Hematopoietic multipotent progenitor cell treated with erythropoietin and hydrocortisone succinate and interleukin-3 and kit ligand, for 17 days (in vitro differentiated cells): Measurements from ENCODE around the gene OOSP4A.

ENCODE experiments used
- DNase-seq: peaks from one replicate; pipeline ENCODE4 v3.0.0-alpha.2; 2015; ENCODE audit warnings: low spot score

Gene OOSP4A

DNA sequence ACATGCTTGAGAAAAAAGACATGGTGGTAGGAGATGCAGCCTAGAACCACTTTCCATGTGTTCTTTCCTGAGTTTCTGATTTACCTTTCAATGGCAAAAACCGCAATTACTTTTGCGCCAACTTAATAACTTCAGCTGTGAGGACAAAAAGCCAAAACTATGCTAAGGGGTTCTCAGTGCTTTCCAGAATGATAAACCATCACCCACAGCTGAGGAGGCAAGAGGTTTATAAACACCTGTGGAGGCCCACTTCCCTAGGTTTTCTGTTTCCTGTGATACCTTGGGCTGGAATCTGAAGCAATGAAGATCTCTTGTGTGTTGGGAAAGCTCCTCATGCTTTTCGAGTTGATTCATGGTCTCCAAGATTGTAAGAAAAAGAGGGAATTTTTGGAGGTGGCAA lies at the start of gene OOSP4A:
TSS of gene OOSP4A (plus strand) at position 301 of the 400 bp plus-strand sequence. CDS start at position 301, 0 bp downstream.
- no peak for DNase-seq

DNA sequence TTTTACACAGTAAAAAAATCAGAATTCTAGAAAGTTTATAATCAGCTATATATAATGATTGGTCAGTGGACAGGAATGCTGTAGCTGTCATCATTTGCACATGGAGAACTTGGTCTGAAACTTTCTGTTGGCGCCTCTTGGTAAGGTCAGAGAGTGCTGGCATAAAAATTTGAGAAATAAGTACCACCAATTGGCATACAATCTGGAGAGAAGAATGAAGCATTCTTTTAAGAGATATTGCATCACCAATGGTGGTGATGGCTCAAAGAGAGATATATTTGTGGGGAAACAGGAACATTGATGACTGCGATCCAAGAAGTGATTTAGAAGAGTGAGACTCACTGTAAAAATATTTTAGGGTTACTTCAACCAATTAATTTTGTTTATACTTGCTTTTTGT lies 45.4 kb upstream of the OOSP4A start:
- no peak for DNase-seq

DNA sequence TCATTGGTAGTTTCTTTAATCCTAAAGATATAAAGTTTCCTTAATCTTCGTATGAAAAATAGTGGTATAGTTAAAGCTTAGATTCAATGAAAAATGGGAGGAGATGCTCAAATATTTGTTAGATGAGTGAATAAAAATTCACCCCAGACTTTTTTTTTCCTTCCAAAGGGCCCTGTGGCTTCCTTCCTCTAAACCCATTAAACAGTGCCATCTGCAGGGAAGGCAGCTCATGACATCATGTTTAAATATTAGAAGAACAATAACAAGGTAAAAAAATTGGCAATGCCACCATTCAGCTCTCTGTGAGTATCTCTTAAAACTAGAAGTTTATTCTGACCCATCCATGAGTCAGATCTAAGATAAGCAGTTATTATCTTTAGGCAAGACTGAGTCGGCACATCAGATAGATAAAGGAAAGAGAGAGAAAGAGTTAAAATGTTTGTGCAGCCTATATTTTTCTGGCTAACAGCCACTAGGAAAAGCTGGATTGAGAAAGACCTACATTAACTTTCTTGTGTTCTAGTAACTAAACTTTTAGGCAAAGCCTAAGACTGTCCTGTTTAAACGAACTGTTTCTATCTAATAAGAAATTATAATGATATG lies 44.7 kb upstream of the OOSP4A start:
- DNase-seq: no peak

DNA sequence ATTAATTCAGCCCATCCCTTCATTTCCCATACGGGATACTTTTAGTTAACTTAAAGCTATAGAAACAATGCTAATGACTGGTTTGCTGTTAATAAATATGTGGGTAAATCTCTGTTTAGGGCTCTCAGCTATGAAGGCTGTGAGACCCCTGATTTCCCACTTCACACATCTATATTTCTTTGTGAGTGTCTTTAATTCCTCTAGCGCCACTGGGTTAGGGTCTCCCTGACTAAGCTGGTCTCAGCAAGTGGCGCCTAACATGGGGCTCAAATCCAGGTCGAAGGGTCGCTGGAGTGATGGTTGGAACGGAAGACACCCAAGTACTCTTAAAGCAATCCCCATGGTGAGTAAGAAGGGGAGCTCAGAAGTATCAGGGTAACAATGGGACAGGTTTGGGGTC lies 40.0 kb upstream of the OOSP4A start:
- no peak for DNase-seq

DNA sequence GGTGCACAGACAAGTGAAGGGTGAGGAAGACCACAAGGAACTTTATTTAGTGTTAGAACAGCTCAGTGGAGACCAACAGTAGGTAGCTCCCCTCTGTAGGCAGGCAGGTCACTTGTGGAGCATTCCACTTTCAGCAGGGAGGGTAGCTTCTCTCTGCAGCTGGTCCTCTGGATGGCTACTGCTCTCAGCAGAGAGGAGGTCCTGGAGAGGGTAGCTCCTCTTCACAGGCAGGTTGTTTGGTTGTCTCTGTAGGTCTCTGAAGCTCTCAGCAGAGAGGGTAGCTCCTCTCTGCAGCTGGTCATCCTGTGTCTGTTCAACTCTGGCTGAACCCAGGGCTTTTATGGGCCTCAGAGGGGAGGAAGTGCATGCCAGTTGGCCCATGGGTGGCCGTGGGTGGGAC lies 32.1 kb upstream of the OOSP4A start:
- DNase-seq: no peak

DNA sequence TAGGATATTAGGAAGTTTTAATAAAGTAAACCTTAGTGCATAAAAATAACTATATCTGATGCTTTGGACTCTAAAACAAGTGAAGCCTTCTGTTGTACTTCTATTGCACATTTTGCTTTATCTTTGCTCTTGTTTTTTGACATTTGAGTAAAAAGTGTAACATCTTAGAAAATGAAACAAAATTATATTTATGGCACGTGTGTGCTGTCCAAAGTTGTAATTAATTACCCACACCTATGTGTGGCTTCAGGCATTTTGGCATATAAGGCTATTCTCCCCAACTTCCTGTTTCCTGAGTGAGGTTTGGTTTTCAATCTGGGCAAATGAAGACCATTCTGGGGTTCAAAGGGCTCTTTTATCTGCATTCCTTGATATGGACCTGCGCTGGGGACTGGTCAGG lies 25.7 kb upstream of the OOSP4A start, which contains the start of gene OOSP1:
TSS of gene OOSP1 (plus strand) at position 301 of the 400 bp plus-strand sequence. CDS start at position 324, 23 bp downstream.
- DNase-seq: no peak

DNA sequence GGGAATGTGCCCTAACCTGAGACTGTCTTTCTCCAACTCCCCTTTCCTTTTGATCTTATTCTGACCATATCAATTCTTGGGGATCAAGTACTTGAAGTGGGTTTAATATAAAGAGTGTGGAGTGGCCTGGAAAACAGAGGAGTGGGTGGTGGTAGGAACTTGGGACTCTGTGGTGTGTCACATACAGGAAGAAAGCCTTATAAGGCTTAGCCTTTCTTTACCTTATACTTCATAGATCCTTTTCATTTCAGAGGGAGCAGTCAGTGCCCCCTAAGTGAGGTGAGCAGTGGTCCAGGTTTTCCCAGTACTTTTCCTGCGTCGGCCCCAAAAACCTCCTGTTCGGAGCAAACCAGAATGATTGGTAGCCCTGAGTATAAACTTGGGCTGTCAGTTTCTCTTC lies 25.1 kb upstream of the OOSP4A start:
- DNase-seq: no peak

DNA sequence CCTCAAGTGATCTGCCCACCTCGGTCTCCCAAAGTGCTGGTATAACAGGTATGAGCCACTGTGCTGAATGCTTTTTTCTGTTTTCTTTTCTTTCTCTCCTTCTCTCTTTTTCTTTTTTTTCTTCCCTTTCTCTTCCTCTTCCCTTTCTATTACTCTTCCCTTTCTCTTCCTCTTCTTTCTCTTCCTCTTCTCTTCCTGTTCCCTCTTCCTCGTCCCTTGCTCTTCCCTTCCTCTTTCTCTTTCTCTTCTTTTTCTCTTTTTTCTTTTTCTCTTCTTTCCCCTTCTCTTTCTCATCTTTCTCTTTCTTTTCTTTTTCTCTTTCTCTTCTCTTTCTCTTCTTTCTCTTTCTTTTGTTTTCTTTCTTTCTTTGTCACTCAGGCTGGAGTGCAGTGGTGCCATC lies 24.4 kb upstream of the OOSP4A start:
- DNase-seq: no peak

DNA sequence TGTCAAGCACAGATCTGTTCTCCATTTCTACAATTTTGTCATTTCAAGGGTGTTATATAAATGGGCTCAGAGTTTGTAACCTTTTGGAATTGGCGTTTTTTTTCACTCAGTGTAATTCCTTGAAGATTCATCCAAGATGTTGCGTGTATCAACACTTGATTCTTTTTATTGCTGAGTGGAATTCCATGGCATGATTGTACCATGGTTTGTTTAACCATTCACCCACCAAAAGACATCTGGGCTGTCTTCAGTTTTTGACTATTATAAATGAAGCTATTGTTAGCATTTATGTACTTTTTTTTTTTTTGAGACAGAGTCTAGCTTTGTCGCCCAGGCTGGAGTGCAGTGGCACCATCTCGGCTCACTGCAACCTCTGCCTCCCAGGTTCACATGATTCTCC lies 22.7 kb upstream of the OOSP4A start:
- no peak for DNase-seq

DNA sequence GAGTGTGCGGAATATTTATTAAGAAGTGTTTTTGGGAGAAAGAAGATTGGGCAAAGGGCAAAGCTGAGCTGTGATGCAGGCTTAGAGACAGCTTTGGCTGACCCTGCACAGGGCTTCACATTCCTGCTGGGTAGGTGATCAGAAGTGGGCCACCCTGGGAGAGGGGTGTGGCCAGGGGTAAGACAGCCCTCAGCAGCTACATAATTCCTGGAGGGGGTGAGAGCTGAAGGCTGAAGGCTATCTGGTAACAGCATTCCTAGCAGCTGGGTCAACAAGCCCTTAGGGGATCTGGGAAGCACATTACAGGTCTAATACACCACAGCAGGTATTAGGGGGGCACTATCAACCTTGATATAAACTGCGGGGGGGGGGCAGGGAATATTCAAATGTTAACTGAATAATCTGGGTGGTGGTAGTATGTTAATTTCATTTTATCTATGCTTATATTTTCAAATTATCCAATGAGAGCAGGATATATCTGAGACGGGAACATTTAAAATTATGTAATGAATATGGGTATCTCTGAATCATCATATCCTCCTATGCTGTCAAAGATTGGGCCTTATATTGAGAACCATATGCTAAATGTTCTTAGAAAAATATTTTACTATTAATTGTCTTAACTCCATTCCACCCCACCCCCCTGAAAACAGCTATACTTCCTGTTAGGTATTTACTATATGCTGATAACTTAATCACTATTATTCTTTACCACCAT lies 19.7 kb upstream of the OOSP4A start:
- no peak for DNase-seq

DNA sequence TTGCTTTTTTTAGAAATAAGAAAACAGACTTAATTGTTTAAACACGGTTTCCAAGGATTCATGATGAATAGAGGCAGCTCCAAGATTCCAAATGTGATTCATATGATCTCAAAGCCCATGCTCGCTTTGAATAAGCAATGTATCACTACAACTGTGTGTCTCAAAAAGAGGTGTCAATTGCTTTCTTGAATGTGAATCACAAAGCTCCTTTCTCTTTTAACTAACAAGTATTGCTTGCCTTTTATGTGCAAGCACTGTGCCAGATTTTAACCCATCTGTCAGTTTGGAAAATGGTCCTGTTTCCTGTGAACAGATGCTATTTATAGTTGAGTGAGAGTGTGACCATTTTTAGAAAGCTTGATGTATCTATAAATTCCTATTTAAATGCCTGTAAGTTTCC lies 19.1 kb upstream of the OOSP4A start:
- no peak for DNase-seq

DNA sequence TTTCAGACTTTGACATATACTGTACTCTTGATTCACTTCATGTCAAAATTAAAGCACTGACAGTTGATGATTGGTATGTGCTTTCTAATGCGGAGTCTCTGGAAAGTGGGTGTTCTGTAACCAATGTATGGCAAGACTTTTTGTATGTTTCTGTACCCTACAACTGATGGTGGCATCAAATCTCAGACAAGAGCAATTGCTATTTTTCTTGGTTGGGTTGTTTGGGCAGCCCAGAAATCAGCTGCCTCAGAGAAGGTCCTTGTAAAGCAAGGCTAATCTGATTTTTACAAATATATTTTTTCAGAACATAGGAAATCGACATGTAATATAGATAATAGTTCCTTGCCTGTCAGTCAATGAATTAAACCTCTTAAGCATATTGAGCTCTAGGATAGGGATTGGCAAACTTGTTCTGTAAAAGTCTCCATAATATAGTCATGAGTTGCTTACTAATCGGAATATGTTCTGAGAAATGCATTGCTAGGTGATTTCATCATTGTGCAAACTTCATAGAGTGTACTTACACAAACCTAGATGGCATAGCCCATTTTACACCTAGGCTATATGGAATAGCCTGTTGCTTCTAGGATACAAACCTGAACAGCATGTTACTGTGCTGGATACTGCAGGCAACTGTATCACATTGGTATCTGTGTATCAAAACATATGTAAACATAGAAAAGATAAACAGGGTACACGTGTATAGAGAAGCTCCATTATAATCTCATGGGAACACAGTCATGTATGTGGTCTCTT lies 10.2 kb upstream of the OOSP4A start:
- no peak for DNase-seq

DNA sequence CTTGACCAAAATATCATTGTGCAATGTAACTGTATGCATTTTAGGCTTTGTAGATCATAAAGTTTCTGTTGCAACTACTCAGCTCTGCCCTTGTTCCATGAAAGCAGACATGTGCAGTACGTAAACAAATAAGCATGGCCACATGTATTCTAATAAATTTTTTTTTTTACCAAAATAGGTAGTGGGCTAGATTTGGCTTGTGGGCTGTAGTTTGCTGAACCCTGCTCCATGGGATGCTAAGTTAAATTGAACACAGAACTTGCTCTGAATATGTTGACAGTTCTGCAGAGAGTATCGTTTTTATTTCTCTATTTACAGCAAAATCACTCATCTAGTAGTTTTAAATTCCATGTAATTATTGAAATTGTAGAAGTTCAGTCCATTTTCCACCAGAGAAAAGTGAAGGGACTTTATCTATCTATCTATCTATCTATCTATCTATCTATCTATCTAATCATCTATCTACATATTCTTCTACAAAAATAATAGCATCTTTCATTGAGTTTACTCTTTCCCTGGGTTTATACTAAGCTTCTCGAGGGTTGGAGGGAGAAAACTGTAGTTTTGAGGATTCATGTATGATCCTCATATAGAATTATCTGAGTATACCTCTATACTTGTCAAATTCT lies 9.5 kb upstream of the OOSP4A start:
- DNase-seq: no peak

DNA sequence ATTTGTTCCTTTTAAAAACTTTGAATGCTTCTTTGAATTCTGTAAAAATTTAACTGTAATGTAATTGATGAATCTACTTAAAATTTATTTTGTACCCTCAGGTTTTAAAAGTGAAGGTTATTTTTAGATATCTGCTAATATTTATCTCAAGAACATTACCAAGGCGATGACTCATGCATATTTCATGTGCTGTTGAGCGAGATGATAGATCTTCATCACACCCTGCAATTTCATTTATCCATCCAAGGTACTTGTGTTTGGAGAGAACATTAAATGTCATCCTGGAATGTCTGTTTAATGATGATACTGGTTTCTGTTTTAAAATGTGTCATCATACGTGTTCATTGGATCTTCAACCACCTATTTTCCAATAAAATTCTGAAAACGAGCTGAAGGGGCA lies 6.7 kb upstream of the OOSP4A start:
- DNase-seq: no peak

DNA sequence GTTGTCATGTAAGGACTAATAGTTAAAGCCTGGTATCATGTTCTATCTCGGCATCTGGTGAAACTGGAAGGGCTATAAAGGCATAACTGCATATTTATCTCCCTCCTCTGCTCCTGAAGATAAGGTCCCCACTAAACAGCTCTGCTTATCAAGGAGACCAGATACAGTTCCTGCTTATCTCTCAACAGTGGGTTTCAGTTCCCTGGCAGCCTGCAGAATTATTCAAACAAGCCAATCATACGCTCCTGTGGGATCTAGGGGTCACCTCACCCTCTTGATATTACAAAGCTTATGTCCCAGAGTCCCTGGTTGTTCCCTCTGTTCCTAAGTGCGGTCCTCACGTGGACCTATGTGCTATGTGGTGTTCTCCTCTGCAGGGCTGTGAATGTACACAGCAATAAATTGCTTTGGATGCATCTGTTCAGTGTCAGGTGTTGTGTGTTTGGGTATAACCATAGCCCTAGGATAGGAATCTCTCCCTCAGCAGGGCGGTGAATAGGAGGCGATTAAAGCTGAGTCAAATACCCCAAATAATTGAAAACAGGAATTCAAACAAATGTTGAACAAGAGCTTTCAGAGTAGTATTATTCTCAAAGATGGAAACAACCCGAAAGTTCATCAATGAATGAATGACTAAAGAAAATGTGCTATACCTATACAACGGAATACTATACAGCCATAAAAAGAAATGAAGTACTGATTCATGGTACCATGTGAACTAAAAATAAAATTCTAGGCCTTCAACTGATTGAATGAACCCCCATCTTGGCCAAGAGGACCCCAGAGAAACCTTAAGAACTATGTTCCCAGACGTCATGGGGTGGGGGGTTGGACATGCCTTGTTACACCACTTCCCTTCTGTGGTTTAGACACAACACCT lies 3.1 kb upstream of the OOSP4A start:
- DNase-seq: no peak

DNA sequence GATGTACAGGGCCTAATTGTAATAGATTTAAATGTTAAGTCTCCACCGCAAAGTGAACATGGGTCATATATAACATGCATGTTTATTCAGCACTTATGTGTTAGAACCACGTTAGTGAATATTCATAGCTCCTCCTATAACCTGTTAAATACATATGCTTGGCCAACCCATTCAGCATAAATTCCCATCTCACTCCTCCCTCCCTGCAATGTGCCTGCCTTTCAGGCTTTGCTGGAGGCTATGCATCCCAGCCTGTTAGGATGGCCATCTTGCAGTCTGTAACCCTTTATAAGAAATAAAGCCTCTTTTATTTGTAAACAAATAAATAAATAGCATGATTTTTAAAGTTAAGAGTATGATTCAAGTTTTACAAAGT lies 1.7 kb upstream of the OOSP4A start:
- no peak for DNase-seq

DNA sequence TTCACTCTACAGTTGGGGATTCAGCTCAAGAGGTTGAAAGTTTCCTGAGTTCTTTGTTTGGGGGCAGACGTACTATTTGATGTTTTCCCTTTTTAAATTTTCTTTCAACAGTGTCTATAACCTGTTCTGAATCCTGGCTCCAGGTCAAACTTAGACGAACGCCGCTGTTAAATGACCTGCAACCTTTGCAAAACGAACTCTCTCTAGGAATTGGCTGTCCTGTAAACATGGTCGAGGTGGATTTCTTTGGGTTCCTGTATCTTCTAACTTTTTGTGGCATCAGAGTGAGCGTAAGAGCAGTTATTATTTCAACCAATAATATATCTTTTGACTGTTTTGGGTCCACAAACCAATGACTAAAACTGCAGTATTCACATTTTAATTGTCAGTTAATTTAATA lies 1.6 kb downstream of the OOSP4A start:
- DNase-seq: no peak

DNA sequence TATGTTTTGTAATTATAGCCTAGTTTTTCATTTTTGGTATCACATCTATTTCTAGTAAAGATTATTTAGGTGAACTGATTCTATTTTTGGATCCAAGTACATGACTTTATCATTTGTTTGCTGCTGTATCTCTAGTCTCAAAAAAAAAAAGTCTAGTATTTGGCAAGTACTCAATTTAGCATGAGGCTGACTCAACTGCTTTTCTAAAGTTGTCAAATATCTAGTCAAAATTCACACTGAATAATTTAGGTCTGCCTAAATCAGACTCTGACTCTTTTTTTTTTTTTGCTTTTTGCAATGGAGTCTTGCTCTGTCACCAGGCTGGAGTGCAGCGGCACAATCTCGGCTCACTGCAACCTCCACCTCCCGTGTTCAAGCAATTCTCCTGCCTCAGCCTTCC lies 2.4 kb downstream of the OOSP4A start:
- no peak for DNase-seq

DNA sequence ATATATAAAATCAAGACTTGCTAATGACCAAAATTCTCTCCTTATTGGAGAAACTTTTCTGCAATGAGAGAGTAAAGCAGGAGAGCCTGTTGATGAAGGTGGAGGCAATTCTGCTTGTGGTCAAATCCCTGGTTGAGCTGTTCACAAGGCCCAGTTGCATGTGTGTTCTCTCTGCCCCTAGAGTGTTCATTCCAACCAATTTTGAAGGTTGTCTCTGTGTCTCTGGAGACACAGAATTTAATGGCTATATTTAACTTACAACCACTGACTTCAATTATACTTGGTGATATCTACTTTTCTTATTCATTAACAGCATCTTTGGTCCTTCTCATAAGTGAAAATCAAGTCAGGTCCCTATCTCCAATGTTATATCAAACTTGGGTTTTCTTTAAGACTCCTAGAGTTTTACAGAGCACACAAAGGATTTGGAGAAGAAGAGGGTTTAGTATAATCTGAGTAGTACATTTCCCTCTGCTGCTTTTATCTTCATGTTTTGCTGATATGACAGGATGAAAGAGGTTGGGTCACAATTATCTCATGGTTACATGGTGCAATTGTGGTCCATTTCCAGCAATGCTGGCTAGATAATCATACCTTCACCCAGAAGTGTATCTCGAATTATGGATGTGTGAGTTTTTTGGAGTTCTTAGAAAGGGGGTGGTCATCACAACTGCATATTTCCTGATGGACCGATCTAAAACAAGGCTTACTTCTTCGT lies 4.0 kb downstream of the OOSP4A start:
- no peak for DNase-seq

DNA sequence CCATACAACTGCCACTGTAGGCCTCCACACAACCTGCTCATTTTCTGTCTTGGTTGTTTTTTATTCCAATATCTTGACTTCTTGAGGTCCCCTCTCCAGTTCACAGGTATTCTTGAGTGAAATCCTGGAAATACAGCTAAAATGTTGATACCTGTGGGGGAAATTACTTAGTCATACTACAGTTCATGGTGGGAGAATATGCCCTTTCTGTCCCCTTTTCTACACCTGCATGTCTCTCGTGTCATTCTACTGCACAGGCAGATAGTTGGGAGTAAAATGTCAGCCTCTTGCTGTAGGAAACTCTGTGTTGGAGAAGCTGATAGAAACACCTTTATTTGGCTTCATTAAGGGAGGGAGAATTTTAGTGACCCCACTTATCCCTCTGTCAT lies 4.6 kb downstream of the OOSP4A start:
- no peak for DNase-seq

DNA sequence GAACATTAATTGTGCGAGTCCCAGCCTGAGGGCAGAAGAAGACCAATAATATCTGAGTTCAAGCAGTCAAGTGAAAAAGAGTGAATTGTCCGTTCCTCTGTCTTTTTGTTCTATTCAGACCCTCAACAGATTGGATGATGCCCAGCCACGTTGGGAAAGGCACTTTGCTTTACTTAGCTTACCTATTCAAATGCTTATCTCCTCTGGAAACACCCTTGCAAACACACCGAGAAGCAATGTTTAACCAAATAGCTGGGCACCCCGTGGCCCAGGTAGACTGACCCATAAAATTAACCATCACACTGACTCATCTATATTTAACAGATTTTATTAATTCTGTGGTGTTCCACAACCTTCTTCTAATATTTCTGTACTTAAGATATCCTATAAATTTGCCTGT lies 9.3 kb downstream of the OOSP4A start:
- DNase-seq: no peak
